Fibroblast of lung (primary cell): ENCODE results near the gene C2CD4A.

Source experiments
- CTCF ChIP-seq, 2 donors: IDR thresholded peaks in 1 of 2; conservative IDR thresholded peaks in 1 of 2; 1 replicate in 1 of 2; 2 replicates in 1 of 2; pipeline ENCODE4 v1.5.1; 2011 to 2012; ENCODE audit warnings: low read length in 2 of 2, control low read depth in 1 of 2, inconsistent platforms in 1 of 2, low read depth in 1 of 2, mild to moderate bottlenecking in 1 of 2
- EZH2 ChIP-seq: IDR thresholded peaks from 2 replicates; pipeline ENCODE4 v1.5.1; 2012; ENCODE audit warnings: low read length, control low read depth, mild to moderate bottlenecking; ENCODE audit errors: missing control alignments

GRCh38 chr15:62105266-62105665 lies 38.5 kb downstream of the C2CD4A start:
- TF ChIP-seq EZH2 (no peak), CTCF (conservative IDR thresholded peaks at IDR 0.05 in 1 of 2, IDR thresholded peaks at IDR 0.05 in 1 of 2; ENCODE audit: low read depth in 1 of 2, low read length in 2 of 2) (no peak)
